ENCODE measurements around the gene YARS1. TPM values are rescaled to one million over a fixed set of nuclear protein-coding genes. Genes with fewer than 3 reads are reported as not detected.

Gene YARS1
- total RNA-seq, 1 experiment from 2014 or later, result 91.7 TPM

GRCh38 chr1:32755098-32755809 is 61.9 kb downstream of the YARS1 start:
- Histone ChIP-seq H3K36me3 (no peaks in the 10 kb centered on the region), H3K4me3 (peak overlapping the region; percentile 56), H3K27ac (no peak overlapping the region), H3K4me1 (peaks cover 34% of the 10 kb centered on the region), H3K9me3 (replicated peaks) (no peaks in the 10 kb centered on the region), H3K27me3 (no peaks in the 10 kb centered on the region)
- DNase-seq, result no peak

- Histone ChIP-seq H3K9me3 (replicated peaks) (no peaks in the 10 kb centered on the region), H3K27me3 (no peaks in the 10 kb centered on the region), H3K36me3 (no peaks in the 10 kb centered on the region), H3K4me1 (peaks cover 26% of the 10 kb centered on the region), H3K4me3 (peak overlapping the region; percentile 56), H3K27ac (no peak overlapping the region)
- peak; percentile 54 to 70 for DNase-seq
These were observed 62.7 kb downstream of the YARS1 start for GRCh38 chr1:32754317-32755097.

GRCh38 chr1:32753532-32754316 is 63.4 kb downstream of the YARS1 start:
- no peaks in the 10 kb centered on the region for H3K9me3 ChIP-seq (replicated peaks)
- DNase-seq, result peak; percentile 74 to 88
- peak overlapping the region; percentile 56 for H3K4me3 ChIP-seq
- H3K36me3 ChIP-seq, result no peaks in the 10 kb centered on the region
- no peak overlapping the region for H3K27ac ChIP-seq
- peaks cover 18% of the 10 kb centered on the region for H3K4me1 ChIP-seq
- no peaks in the 10 kb centered on the region for H3K27me3 ChIP-seq

- Histone ChIP-seq H3K27me3 (no peaks in the 10 kb centered on the region), H3K4me1 (no peaks in the 10 kb centered on the region), H3K27ac (no peak overlapping the region), H3K9me3 (replicated peaks) (no peaks in the 10 kb centered on the region), H3K4me3 (no peak overlapping the region), H3K36me3 (no peaks in the 10 kb centered on the region)
- DNase-seq, result no peak
These were observed 67.4 kb downstream of the YARS1 start for GRCh38 chr1:32749771-32750170.

- H3K36me3 ChIP-seq, result no peaks in the 10 kb centered on the region
- H3K4me3 ChIP-seq, result no peak overlapping the region
- no peaks in the 10 kb centered on the region for H3K4me1 ChIP-seq
- H3K27ac ChIP-seq, result no peak overlapping the region
- H3K27me3 ChIP-seq, result no peaks in the 10 kb centered on the region
- no peaks in the 10 kb centered on the region for H3K9me3 ChIP-seq (replicated peaks)
- no peak for DNase-seq
These were observed 67.8 kb downstream of the YARS1 start for GRCh38 chr1:32749332-32749731.

GRCh38 chr1:32748926-32749325 is 68.2 kb downstream of the YARS1 start:
- Histone ChIP-seq H3K4me1 (no peaks in the 10 kb centered on the region; the same call in 1 of the 2 replicates), H3K27ac (no peak overlapping the region), H3K4me3 (no peak overlapping the region), H3K9me3 (replicated peaks) (no peaks in the 10 kb centered on the region), H3K36me3 (no peaks in the 10 kb centered on the region), H3K27me3 (no peaks in the 10 kb centered on the region)
- peak in 1 of 2 experiments; percentile 24 for DNase-seq

- Histone ChIP-seq H3K9me3 (replicated peaks) (no peaks in the 10 kb centered on the region), H3K27me3 (no peaks in the 10 kb centered on the region), H3K4me1 (peaks cover 4% of the 10 kb centered on the region; the same call in 1 of the 2 replicates), H3K36me3 (no peaks in the 10 kb centered on the region), H3K4me3 (no peak overlapping the region), H3K27ac (no peak overlapping the region)
- DNase-seq, result peak in 1 of 2 experiments; percentile 13
These were observed 68.8 kb downstream of the YARS1 start for GRCh38 chr1:32748348-32748747.

GRCh38 chr1:32746130-32746529 is 71.0 kb downstream of the YARS1 start:
- H3K36me3 ChIP-seq, result no peaks in the 10 kb centered on the region
- H3K4me1 ChIP-seq, result peaks cover 10% of the 10 kb centered on the region
- no peak overlapping the region for H3K4me3 ChIP-seq
- no peak overlapping the region for H3K27ac ChIP-seq
- H3K27me3 ChIP-seq, result no peaks in the 10 kb centered on the region
- H3K9me3 ChIP-seq (replicated peaks), result no peaks in the 10 kb centered on the region
- DNase-seq, result peak in 1 of 2 experiments; percentile 11

GRCh38 chr1:32744071-32744425 is 73.1 kb downstream of the YARS1 start:
- Histone ChIP-seq H3K9me3 (replicated peaks) (no peaks in the 10 kb centered on the region), H3K27me3 (no peaks in the 10 kb centered on the region), H3K36me3 (no peaks in the 10 kb centered on the region), H3K4me1 (peaks cover 13% of the 10 kb centered on the region), H3K27ac (no peak overlapping the region), H3K4me3 (no peak overlapping the region)
- no peak for DNase-seq

GRCh38 chr1:32743380-32744070 is 73.6 kb downstream of the YARS1 start:
- no peaks in the 10 kb centered on the region for H3K27me3 ChIP-seq
- no peaks in the 10 kb centered on the region for H3K9me3 ChIP-seq (replicated peaks)
- peaks cover 13% of the 10 kb centered on the region for H3K4me1 ChIP-seq
- no peak overlapping the region for H3K27ac ChIP-seq
- peak in 1 of 2 experiments; percentile 17 for DNase-seq
- no peaks in the 10 kb centered on the region for H3K36me3 ChIP-seq
- no peak overlapping the region for H3K4me3 ChIP-seq

- H3K27ac ChIP-seq, result no peak overlapping the region
- no peaks in the 10 kb centered on the region for H3K27me3 ChIP-seq
- peaks cover 13% of the 10 kb centered on the region for H3K4me1 ChIP-seq
- peak in 1 of 2 experiments; percentile 9 for DNase-seq
- H3K4me3 ChIP-seq, result no peak overlapping the region
- H3K36me3 ChIP-seq, result no peaks in the 10 kb centered on the region
- H3K9me3 ChIP-seq (replicated peaks), result no peaks in the 10 kb centered on the region
These were observed 74.2 kb downstream of the YARS1 start for GRCh38 chr1:32742956-32743355.

GRCh38 chr1:32742199-32742947 is 74.8 kb downstream of the YARS1 start:
- DNase-seq, result peak; percentile 68 to 75
- Histone ChIP-seq H3K9me3 (replicated peaks) (no peaks in the 10 kb centered on the region), H3K36me3 (no peaks in the 10 kb centered on the region), H3K27me3 (no peaks in the 10 kb centered on the region), H3K4me1 (peaks cover 13% of the 10 kb centered on the region), H3K27ac (no peak overlapping the region), H3K4me3 (peak overlapping the region; percentile 70)

GRCh38 chr1:32741413-32742198 is 75.6 kb downstream of the YARS1 start:
- Histone ChIP-seq H3K4me3 (peak overlapping the region; percentile 70), H3K9me3 (replicated peaks) (no peaks in the 10 kb centered on the region), H3K27ac (no peak overlapping the region), H3K36me3 (no peaks in the 10 kb centered on the region), H3K27me3 (no peaks in the 10 kb centered on the region), H3K4me1 (peaks cover 21% of the 10 kb centered on the region)
- peak; percentile 46 to 49 for DNase-seq

All from SJCRH30 (cell line).